OCI-LY1 (cell line): ENCODE results near the gene NBEAL1.

ENCODE experiments used
- CTCF ChIP-seq: fragments of 200-600 bp; sonication (generic), shearing (Covaris generic); IDR thresholded peaks from 2 replicates; pipeline ENCODE4 v1.5.1; 2017; ENCODE audit warnings: mild to moderate bottlenecking, antibody characterized with exemption, low read length, moderate library complexity, mixed read lengths
- EZH2 ChIP-seq: fragments of 200-600 bp; sonication (generic), shearing (Covaris generic); IDR thresholded peaks from 2 replicates; pipeline ENCODE4 v1.8.0; 2017; ENCODE audit warnings: borderline replicate concordance, mixed run types, mild to moderate bottlenecking, antibody characterized with exemption, low read length, moderate library complexity, mixed read lengths

- TF ChIP-seq CTCF (no peak), EZH2 (no peak)
Observed at GRCh38 chr2:203135105-203135504, 120.4 kb downstream of the NBEAL1 start.
